GM21390 (cell line): ENCODE data around the gene S1PR3.

Experiments
- ATAC-seq: cut with Tn5 transposase; IDR thresholded peaks from one replicate; pipeline ENCODE4 v1.9.1; 2021; ENCODE audit not compliant: unreplicated experiment

S1PR3 gene

DNA sequence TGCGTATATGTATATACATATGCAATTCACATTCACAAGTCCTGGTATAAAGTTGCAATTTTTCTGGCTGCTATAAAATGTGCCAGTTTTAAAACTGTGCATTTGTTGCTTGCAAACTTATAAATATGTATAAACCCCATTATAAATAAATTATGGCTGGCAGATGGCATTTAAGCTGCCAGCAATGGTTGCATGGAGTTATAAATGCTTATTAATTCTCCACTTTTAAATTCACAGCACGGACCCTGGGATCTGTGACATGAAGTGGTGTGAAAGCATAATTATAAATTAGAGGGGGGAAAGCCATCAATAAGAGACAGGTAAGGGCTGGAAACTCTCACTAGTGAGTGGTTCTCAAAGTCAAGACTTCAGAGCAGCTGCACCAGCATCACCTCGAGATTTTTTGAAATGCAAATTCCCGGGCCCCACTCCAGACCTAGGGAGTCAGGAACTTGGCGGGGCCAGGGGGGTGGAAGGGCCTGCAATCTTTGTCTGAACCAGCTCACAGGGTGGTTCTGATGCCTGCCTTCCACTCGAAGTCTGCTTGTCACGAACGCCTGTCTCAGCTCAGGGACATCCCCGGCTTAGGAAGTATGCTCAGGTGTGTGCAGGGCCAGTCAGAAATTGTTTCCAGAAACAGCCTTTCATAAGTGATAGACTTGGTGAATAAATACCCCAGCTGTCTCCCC lies 16.9 kb downstream of the S1PR3 start:
- no peak for ATAC-seq

DNA sequence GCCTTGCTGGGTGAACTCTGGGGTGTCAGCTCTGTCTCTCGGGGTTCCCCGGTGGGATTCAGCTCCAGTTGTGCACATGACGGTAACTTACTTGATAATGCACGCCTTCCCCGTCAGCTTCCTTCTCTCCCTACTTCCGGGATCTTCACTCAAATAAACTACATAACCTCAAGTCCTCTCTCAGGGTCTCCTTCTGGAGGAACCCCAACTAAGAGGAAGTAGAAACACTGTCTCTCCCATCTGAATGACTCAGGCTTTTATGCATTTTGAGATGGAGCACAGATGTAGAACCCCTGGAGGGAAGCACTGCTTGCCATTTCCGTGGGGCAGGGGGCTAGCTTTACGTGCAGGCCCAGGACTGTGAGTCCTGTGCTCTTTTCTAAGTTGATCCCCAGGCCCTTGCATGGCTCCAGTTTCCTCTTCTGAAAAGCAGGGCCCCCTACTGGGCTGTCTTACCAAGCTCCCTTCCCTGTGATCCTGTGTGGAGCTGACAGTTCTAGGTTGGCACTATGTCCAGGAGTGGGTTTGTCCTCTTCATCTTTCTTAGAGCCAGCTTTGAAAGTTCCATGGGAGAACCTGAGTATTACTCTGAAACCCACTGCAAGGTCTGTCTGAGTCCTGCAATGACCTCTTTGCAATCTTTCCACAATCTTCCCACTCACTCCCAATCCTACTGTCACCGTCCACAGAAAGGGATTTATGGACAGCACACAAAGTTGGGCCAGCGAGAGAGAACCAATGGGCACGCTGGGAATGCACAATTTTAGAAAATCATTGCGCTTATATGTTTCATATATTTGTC lies 17.7 kb downstream of the S1PR3 start:
- ATAC-seq: no peak

DNA sequence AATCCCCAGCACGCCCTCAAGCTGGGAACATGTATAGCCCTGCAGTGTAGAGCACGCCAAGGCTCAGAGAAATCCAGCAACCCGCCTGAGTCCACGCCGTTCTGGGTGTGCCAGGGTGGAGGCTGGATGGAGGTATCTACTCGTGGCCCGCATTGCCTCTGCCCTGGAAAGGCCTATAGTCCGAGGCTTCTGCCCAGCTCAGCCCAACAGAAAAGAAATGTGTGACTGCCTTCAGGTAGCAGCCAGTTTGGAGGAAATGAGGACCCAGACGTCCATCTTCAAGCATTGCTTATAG lies 18.2 kb downstream of the S1PR3 start:
- ATAC-seq: no peak

DNA sequence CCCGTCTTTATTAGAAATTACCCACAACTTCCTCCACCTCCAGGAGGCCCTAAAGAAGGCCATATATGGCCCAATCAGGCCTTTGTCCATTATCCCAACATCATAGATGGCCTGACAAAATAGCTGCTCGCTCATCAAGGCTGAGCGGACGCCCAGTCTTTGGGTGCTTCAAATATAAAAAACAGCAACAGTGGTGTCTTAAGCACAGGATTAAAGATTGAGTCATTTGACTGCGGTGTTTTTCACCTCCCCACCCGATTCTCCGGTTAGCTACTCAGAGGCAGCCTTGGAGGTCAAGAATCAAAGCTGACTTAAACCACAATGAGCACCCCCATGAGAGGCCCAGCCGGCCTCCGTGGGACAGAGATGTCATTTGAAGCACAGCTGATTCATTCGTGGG lies 18.8 kb downstream of the S1PR3 start:
- ATAC-seq: no peak

DNA sequence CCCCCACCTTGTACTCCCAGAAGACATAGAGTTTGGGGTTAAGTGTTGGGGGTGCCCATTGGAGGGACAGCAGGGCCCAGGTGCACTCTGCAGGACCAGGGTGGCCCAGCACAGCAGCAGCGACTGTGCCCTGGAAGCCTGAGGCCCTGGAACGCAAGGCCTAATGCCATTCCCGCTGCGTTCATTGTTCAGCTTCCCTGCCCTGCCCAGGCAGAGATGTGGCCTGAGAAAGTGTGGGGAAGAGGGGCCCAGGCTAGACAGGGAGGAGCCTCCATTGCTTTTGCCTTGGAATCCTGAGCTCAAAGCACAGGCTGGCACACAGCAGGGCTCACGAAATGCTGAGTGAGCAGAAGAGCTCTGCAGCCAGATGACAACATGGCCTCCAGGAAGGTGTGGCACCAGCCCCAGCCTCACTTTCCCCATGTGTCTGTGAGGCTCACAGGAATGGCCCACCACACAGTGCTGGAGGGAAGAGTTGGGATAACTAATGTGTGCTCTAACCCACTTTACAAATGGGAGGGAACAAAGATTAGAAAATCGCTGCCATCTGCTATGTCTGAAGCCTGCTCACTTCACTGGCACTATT lies 19.4 kb downstream of the S1PR3 start:
- no peak for ATAC-seq

DNA sequence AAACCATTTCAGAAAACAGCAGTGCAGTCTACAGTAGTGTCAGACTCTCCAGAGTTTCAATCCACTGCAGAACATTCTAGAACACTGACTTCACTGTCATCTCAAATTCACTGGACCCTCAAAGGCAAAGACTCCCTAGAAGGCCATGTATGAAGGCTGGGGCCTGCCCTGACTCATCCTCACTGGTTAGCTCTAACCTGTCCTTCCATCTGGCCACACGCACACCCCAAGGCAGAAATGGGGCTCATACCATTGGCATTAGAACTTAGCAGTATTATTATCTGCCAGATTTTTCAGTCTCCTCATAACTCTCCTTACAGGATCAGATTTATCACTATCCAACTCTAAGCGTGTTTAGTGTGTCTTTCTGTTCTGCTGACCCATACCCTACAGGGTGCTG lies 20.4 kb downstream of the S1PR3 start:
- no peak for ATAC-seq

DNA sequence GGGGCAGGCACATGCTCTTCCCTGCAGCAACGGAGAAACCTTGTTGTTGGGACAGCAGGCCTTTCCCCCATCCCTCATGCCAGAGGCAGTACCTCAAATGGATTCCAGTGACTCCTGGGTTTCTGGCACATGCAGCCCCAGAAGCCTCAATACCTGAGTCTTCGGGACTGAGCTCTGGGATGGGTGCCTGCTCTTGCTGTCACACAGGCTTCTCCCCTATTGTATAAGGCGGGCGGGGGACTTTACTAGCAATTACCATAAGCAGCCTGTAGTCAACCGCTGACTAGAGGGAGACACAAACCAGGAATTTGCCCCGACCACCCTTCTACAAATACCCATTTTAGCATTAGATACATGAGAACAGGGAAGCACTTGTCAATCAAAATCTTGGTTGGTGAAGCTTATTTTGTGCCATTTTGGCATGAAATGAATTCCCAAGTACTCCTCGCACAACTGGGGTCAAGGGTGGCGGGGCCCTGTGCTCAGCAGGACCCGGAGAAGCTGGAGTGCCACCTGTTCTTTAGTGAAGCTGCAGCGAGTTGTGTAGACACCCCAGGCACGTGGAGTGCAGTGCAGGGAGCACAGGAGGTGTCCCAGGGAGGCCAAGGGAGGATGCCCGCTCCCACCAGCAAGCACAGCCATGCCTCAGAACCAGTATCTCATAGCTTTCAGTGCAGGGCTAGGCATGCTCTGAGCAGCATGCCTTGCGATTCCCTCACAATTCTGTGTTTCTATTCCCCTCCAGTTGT lies 21.2 kb downstream of the S1PR3 start:
- no peak for ATAC-seq

DNA sequence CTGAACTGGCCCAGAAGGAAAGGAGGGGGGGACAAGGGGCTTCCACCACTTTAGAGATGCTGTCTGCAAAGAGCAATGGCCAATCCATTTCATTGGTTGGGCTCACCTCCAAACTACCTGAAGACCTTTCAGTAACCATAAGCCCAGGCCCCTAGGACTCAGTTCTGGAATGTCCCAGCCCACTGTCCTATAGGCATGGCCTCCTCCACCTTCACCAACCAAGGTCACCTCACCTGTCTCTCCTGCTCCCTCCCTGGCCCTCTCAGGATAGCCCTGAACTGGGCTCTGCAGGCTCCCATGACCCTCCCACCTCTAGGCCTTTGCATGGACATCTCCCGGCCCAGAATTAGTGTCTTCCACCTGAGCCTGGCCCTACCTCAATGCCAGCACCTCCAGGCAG lies 22.4 kb downstream of the S1PR3 start:
- no peak for ATAC-seq

DNA sequence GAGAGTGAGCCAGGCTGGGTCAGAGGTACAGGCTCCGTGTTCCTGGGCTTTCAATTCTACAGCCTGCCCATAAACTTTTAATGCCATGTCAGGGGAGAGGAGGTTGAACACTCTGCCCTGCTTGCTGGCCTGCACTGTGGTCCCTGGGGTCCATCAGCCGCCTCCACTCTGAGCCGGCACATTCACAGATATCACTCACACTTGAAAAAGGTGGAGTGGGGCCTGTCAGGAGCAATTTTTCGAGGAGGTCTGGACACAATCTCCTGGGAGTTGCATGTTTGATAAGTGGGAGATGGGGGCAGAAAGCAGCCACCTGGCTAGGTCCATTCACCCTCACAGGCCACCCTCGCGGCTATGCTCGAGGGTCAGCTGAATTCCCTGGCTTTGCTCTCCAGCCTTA lies 22.9 kb downstream of the S1PR3 start:
- ATAC-seq: no peak

DNA sequence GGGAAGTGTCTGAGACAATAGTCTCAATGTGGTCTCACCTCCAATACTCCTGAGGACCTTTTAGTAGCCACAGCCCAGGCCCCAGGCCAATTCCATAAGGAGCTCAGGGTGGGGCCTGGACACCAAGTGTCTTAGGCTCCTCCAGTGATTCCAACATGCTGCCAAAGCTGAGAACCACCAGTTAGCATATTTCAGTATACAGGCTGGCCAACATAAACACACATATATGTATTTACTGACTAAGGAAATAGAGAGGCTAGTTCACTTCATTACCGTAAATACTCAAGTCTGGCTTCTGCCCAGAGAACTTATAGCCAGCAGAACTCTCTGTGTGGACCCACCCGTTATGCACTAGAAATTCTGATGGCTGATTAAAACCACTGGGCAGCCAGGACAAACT lies 24.1 kb downstream of the S1PR3 start:
- no peak for ATAC-seq

DNA sequence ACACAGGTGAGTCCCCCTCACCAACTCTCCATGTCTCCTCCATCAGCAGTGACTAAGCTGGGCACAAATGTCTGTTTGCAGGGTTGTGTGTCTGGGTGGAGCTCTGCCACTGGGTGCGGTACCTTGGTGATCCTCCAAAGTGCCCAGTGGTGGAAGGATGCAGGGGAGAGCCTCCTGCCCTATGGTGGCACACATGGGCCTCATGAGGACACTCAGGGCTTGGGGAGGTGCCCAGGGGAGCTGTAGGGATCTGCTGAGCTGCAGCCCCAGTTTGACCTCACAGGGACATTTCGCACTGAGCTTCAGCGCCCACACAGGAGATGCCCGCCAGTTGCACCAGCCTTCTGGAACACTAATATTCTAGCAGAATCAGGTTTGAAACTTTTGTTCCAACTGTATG lies 29.5 kb downstream of the S1PR3 start:
- ATAC-seq: no peak

DNA sequence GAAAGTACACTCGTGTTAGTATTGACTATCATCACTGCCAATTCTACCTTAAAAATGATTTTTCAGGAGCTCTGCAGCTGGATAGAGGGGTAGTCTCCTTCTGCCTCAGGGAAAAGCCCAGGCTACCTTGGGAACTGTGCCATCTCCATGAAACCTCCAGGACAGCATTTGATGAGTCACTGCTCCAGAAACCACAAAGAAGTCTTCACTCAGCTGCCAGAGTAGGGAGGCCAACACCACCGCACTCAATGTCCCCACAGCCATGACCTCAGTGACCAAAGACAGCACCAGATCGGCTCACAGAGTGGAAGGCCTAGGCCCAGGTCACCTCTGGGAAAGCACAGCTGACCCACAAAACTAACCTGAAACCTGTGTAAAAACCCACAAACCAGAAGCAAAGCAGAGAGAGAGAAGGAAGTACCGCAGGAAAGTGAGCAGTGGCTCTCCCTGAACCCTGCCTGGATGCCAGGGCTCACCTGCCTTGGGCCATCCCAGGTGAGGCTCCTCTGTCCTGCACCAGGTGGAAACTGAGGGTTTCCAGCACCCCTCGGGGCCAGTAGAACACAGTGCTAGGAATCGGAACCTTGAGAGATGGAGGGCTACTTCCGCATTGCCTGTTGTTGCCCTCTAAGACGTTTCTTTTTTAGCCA lies 30.0 kb downstream of the S1PR3 start:
- ATAC-seq: no peak

DNA sequence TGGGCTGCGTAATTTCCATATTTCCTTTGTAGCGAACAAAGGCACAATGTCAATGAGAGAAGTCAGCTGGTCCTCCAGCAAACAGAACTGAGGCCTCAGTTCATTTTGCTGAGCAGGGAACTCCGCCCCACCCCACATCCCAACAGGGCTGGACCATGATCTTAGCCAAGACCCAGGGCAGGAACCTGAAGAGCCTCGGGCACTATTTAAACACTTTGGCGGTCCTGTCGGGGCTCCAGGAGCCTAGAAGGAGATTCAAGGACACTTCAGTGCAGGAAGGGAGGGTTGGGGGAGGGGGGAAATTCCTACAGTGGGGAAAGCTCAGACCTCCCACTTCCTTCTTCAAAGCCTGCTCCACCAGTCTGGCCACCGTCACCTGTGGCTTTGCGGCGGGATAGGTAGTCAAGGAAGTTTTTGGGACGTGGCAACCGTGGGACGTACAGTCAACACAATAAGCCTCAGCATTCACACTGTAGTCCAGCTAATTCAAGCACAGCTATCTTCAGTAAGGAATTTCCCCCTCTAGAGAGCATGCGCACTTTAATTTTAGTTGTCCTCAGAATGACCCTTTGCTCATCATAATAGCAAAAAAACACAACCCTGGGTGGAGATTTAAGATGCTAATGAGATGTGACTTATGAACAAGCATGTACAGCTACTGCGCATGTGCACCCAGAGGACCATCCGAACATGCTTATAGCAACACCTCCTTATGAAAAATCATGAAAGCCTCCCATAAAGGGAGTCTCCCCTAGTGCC lies 30.9 kb downstream of the S1PR3 start:
- ATAC-seq: no peak

DNA sequence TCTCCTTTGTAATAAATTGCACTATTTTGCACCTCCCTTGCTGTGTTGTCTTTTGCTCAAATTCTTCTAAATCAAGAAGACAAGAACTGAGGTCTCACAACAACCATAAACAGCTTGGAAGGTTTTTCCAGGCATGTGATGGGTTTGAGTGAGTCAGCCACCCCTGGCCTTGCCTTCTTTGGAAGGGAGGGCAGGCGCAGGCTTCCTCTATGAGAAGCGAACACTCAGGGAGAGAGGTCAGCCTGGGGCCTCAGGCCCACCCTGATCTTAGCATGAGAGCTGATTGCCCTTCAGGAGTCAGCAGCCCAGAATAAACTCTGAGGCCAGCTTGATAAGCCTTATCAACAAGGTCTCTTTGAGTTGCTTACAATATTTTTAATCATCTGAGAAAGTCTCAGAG lies 31.6 kb downstream of the S1PR3 start:
- no peak for ATAC-seq

DNA sequence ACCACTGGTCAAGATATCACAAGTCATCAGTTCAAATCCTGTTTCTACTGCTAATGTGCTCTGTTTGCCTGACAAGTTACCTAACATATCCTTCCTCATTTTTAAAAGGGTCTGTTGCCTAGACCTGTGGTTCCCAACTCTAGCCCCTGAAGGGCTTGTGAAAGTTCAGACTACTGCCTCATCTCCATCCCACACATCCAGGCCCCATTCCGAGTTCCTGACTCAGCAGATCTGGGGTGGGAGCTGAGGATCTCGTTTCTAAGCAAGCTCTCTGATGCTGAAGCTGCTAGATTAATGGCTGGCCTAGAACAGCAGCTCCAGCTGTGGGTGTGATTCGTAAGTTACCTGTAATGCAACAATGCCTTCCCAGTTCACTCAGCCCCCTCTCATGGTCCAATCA lies 32.5 kb downstream of the S1PR3 start:
- no peak for ATAC-seq

DNA sequence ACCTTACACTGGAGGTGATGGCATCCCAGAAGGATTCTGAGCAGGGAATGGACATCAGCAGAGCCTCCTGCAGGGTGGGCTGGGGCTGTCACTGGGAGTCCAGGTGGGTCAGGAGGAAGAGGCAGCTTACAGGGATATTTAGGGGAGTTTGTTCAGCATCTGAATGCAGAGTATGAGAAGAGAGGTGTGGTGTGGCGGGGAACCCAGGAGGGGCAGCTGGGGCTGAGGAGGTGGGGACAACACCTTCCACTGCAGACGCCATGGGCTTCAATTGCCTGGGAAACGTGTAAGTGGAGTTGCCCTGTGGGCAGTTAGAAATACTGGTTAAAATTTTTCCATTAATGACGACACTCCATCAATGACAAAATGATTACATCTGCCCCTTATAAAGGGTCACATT lies 33.5 kb downstream of the S1PR3 start:
- no peak for ATAC-seq

DNA sequence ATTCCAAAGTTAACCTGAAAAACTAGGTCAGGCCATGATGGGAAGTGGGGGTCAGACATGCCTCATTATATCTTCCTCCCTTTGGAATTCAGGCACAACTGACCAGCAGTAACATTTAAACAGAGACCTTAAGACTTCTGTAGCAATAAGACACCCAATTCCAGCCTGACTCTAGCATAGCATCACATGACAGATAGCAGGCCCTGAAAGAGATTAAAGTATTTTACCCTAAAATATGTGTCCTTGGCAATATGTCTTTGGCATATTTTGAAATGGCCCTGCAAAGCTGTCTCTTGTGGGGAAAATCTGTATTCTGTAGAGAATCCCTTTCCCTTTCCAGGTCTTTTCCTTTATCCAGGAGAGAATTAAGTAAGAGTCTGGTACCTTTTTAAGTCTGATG lies 34.3 kb downstream of the S1PR3 start:
- no peak for ATAC-seq

DNA sequence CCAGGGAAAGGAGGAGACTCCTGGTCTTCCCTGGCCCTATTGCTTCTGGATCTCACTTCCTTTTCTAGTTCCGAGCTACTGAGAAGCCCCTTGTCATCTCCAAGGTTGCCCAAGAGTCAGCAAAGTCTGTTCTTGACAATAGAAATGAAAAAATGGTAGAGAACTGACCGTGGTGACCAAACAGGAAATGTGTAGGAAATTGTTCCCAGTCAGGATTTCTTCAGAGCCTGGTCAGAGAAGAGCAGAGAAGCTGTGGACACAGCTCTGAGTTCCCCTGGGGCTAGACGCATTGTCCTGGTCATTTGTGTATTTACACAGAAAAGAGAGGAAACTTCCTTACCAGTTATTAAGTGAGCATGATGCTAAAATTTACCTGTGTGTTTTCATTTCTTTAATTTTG lies 35.6 kb downstream of the S1PR3 start:
- no peak for ATAC-seq

DNA sequence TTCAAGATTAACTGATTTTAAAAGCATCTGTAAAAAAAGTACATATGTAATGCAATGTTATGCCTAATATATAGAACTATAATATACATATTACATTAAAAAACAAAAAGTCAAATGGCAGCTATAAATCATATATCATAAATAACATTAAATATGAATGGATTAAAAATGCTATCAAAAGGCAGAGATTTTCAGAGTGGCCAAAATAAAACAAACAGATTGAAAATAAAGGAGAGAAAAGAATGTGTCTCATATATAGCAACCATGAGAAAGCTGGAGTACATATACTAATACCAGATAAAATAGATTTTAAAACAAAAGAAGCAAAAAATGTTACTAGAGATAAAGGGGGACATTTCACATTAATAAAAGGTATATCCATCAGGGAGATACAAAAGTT lies 38.5 kb downstream of the S1PR3 start:
- no peak for ATAC-seq

DNA sequence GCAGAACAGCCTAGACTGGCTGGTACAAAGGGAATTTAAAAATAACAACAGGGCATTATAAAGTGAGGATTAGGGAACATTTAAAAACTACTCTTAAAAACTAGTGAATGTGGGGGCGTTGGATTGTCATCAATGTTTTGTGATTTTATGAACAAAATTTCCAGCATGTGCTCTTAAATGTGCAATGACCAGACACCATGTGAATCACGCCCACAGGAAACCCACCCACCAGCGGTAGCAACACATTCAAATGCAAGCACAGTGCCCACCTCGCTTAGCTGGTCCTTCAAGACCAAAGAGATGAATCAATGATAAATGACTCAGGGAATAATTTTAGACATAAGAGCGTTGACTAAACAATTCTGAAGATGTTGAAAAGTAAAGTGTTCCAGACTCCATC lies 40.9 kb downstream of the S1PR3 start:
- ATAC-seq: no peak

DNA sequence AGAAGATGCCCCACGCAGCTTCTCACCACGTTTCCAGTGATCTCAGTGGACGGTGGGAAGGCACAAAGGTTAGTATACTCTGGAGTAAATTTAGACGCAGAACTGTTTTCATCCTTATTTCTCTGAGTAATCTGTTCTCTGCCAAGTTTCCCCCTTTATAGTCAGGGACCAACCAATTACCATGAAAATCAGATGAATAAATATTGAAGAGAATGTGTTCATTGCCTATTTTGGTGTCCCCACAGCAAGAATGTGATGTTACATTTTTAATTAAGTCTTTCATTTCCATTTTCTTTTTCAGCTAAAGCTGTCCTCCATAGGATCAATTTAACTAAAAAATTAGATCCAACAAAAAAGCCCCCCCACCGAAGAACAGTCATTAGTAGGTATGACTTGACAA lies 41.4 kb downstream of the S1PR3 start:
- ATAC-seq: no peak
